SK-N-SH (cell line): ENCODE data around the gene EPB41L2. TPM values are rescaled to one million over a fixed set of nuclear protein-coding genes. Genes with fewer than 3 reads are reported as not detected.
A peak's percentile ranks its signal among the peaks of the same experiment; 100 is the strongest.

Experiments used
- CTCF ChIA-PET: fragments of 300-600, 350-600 bp; formaldehyde crosslinking; extraction: SDS; loops from one replicate; lab custom pipeline; 2021; lab: Yijun Ruan, JAX
- POLR2A ChIA-PET: fragments of 350-600 bp; sonication (Branson Sonifier 250); formaldehyde crosslinking; extraction: SDS; loops from one replicate; lab custom pipeline; 2020; ENCODE audit warnings: antibody characterized with exemption, inconsistent platforms; lab: Yijun Ruan, JAX
- DNase-seq: peaks from one replicate; pipeline ENCODE4 v3.0.0; 2012
- H2AFZ ChIP-seq: fragments of 200-600 bp; sonication (generic); 2 replicates; pipeline ENCODE4 v1.8.1; 2016; ENCODE audit warnings: antibody characterized with exemption, mild to moderate bottlenecking, low read depth
- H3F3A ChIP-seq: fragments of 200-600 bp; sonication (generic); replicated peaks from 2 replicates; pipeline ENCODE3; 2016; ENCODE audit warnings: antibody characterized with exemption, mild to moderate bottlenecking; ENCODE audit not compliant: insufficient read depth
- H3K27ac ChIP-seq, 2 experiments: fragments of 200-500 bp in 1 of 2; fragments of 200-600 bp in 1 of 2; sonication (Bioruptor generic) in 1 of 2; sonication (generic), shearing (Covaris generic) in 1 of 2; 2 replicates each; pipeline versions ENCODE4 v1.5.1 to v1.6.1; 2014 to 2016; ENCODE audit warnings: low read depth in 2 of 2, inconsistent platforms in 1 of 2, low read length in 1 of 2, mild to moderate bottlenecking in 1 of 2, mixed read lengths in 1 of 2
- H3K27me3 ChIP-seq: fragments of 200-600 bp; sonication (generic), shearing (Covaris generic); 2 replicates; pipeline ENCODE4 v1.6.1; 2016; ENCODE audit warnings: mixed run types; ENCODE audit not compliant: insufficient read depth
- H3K36me3 ChIP-seq, 2 experiments: fragments of 200-500 bp in 1 of 2; fragments of 200-600 bp in 1 of 2; sonication (Bioruptor generic) in 1 of 2; sonication (generic) in 1 of 2; replicated peaks in 1 of 2; 2 replicates each; pipeline versions ENCODE3 to v1.5.1; 2014 to 2016; ENCODE audit warnings: low read length in 1 of 2, mild to moderate bottlenecking in 1 of 2; ENCODE audit not compliant: insufficient read depth in 2 of 2, control insufficient read depth in 1 of 2
- H3K4me1 ChIP-seq, 2 experiments: fragments of 200-500 bp in 1 of 2; fragments of 200-600 bp in 1 of 2; sonication (Bioruptor generic) in 1 of 2; sonication (generic), shearing (Covaris generic) in 1 of 2; 2 replicates each; pipeline versions ENCODE4 v1.5.1 to v1.6.1; 2014 to 2016; ENCODE audit warnings: low read depth in 1 of 2, low read length in 1 of 2, mixed run types in 1 of 2; ENCODE audit not compliant: insufficient read depth in 2 of 2, control insufficient read depth in 1 of 2
- H3K4me2 ChIP-seq: fragments of 200-600 bp; sonication (generic), shearing (Covaris generic); 2 replicates; pipeline ENCODE4 v1.6.1; 2017; ENCODE audit warnings: mixed run types
- H3K4me3 ChIP-seq, 2 experiments: fragments of 200-500 bp in 1 of 2; fragments of 200-600 bp in 1 of 2; sonication (Bioruptor generic) in 1 of 2; sonication (generic), shearing (Covaris generic) in 1 of 2; 2 replicates each; pipeline versions ENCODE4 v1.5.1 to v1.8.1; 2014 to 2016; ENCODE audit warnings: low read depth in 2 of 2, inconsistent platforms in 1 of 2, low read length in 1 of 2, mild to moderate bottlenecking in 1 of 2, mixed read lengths in 1 of 2, moderate library complexity in 1 of 2
- H3K79me2 ChIP-seq: fragments of 200-600 bp; sonication (generic); 2 replicates; pipeline ENCODE4 v1.8.1; 2017; ENCODE audit warnings: mild to moderate bottlenecking; ENCODE audit not compliant: insufficient read depth
- H3K9ac ChIP-seq: fragments of 200-600 bp; sonication (generic); 2 replicates; pipeline ENCODE4 v1.6.1; 2017; ENCODE audit warnings: mixed run types
- H3K9me2 ChIP-seq: fragments of 200-600 bp; sonication (generic); 2 replicates; pipeline ENCODE4 v1.6.1; 2017; ENCODE audit warnings: mixed run types
- H3K9me3 ChIP-seq: fragments of 200-600 bp; sonication (generic); 2 replicates; pipeline ENCODE4 v1.6.1; 2017; ENCODE audit warnings: mixed run types, mild to moderate bottlenecking, moderate library complexity
- H4K20me1 ChIP-seq: fragments of 200-600 bp; sonication (generic); 2 replicates; pipeline ENCODE4 v1.6.1; 2017; ENCODE audit warnings: mild to moderate bottlenecking, mixed run types; ENCODE audit not compliant: insufficient read depth
- CHD2 ChIP-seq: fragments of 150-350 bp; IDR thresholded peaks from 2 replicates; pipeline ENCODE4 v1.6.1; 2018; ENCODE audit warnings: low read length; ENCODE audit not compliant: partially characterized antibody
- CTCF ChIP-seq: fragments of 200-600 bp; sonication (generic); IDR thresholded peaks from 2 replicates; pipeline ENCODE4 v1.6.1; 2017; ENCODE audit warnings: antibody characterized with exemption, mild to moderate bottlenecking, moderate library complexity
- ELF1 ChIP-seq: IDR thresholded peaks from 2 replicates; pipeline ENCODE4 v1.4.0; 2012
- EP300 ChIP-seq, 2 experiments: IDR thresholded peaks; 2 replicates each; pipeline versions ENCODE4 v1.4.0 to v1.6.1; 2012; ENCODE audit warnings: borderline replicate concordance in 1 of 2, low read depth in 1 of 2, low read length in 1 of 2
- FOSL2 ChIP-seq: IDR thresholded peaks from 2 replicates; pipeline ENCODE4 v1.4.0; 2012; ENCODE audit warnings: low read depth, mild to moderate bottlenecking, moderate library complexity, borderline replicate concordance
- FOXJ3 ChIP-seq: sonication (generic); formaldehyde crosslinking; IDR thresholded peaks from 2 replicates; pipeline ENCODE4 v1.5.1; 2020; ENCODE audit warnings: mild to moderate bottlenecking, missing genetic modification reagents
- JUND ChIP-seq: IDR thresholded peaks from 2 replicates; pipeline ENCODE4 v1.4.0; 2012
- NFIC ChIP-seq: IDR thresholded peaks from 2 replicates; pipeline ENCODE4 v1.4.0; 2012; ENCODE audit warnings: borderline replicate concordance
- REST ChIP-seq: IDR thresholded peaks from 2 replicates; pipeline ENCODE4 v1.6.1; 2012; ENCODE audit warnings: mild to moderate bottlenecking, low read depth, low read length, moderate library complexity
- RXRA ChIP-seq: IDR thresholded peaks from 2 replicates; pipeline ENCODE4 v1.4.0; 2012; ENCODE audit warnings: low read depth, mild to moderate bottlenecking, borderline replicate concordance
- SIN3A ChIP-seq: IDR thresholded peaks from 2 replicates; pipeline ENCODE4 v1.6.1; 2012; ENCODE audit warnings: low read depth, mild to moderate bottlenecking, low read length, moderate library complexity, borderline replicate concordance
- SMC3 ChIP-seq: IDR thresholded peaks from 2 replicates; pipeline ENCODE4 v1.6.1; 2012; ENCODE audit warnings: low read depth, low read length, improper control_type of control experiment
- TAF1 ChIP-seq: IDR thresholded peaks from 2 replicates; pipeline ENCODE4 v1.6.1; 2012; ENCODE audit warnings: low read depth, mild to moderate bottlenecking, low read length, moderate library complexity, borderline replicate concordance
- TCF12 ChIP-seq: IDR thresholded peaks from 2 replicates; pipeline ENCODE4 v1.4.0; 2012
- TEAD4 ChIP-seq: IDR thresholded peaks from 2 replicates; pipeline ENCODE4 v1.4.0; 2012; ENCODE audit warnings: mild to moderate bottlenecking, borderline replicate concordance; ENCODE audit not compliant: insufficient read depth
- YY1 ChIP-seq: IDR thresholded peaks from 2 replicates; pipeline ENCODE4 v1.4.0; 2012; ENCODE audit warnings: low read depth, mild to moderate bottlenecking
- WGBS: methylation state at CpG from one replicate; pipeline ENCODE4 v1.1.6; 2017; ENCODE audit warnings: low lambda C conversion rate; 5-methylcytosine and 5-hydroxymethylcytosine counted together
- polyA plus RNA-seq, 3 experiments: library from polyadenylated mRNA; depleted of rRNA; stranded (reverse); fragments of >200 nt; gene quantifications; 2 replicates each; pipeline ENCODE4 v1.2.3, GENCODE V29; 2012
- TF ChIP-seq, protein P1 (sequence below): IDR thresholded peaks from 2 replicates; pipeline ENCODE4 v1.4.0; 2012; ENCODE audit warnings: low read depth
- TF ChIP-seq, protein P2 (sequence below): IDR thresholded peaks from 2 replicates; pipeline ENCODE4 v1.4.0; 2012; ENCODE audit warnings: low read depth, borderline replicate concordance
- TF ChIP-seq, protein P3 (sequence below): IDR thresholded peaks from 2 replicates; pipeline ENCODE4; 2012

Gene EPB41L2
- polyA plus RNA-seq, 1 of the 3 experiments (the other 2 are of a cell fraction) = 1.4 TPM

GRCh38 chr6:130858054-130858453 is 205.0 kb downstream of the EPB41L2 start (continued):
- TF ChIP-seq FOXJ3 (no peak), EP300 (IDR thresholded peaks at IDR 0.05; ENCODE audit: borderline replicate concordance in 1 of 2, low read depth in 1 of 2, low read length in 1 of 2) (no peak)

GRCh38 chr6:130853555-130854183 is 209.4 kb downstream of the EPB41L2 start:
- H3K4me3 ChIP-seq = no peak overlapping the region; a peak in 1 of 4 replicates
- ChIA-PET POLR2A (no interaction called here), CTCF (no interaction called here)
- H3K4me1 ChIP-seq = peaks cover 0 to 6% of the 10 kb centered on the region in 2 experiments; a peak in 1 of 4 replicates
- peak overlapping the region in 1 of 2 experiments; percentile 44; a peak in 2 of 4 replicates for H3K27ac ChIP-seq
- no peak for DNase-seq
- H2AFZ ChIP-seq = no peak overlapping the region
- H3K4me2 ChIP-seq = peak overlapping the region; percentile 67
- H3F3A ChIP-seq = peaks cover 5% of the 10 kb centered on the region
- H3K9me3 ChIP-seq = peaks cover 4% of the 10 kb centered on the region; the same call in 1 of the 2 replicates
- TF ChIP-seq FOXJ3 (no peak), RXRA (peak; percentile 28; the same call in 1 of the 2 replicates), YY1 (no peak), ELF1 (no peak), CHD2 (no peak), FOSL2 (peak; percentile 59; the same call in 1 of the 2 replicates), NFIC (peak; percentile 74), REST (no peak), TCF12 (peak; percentile 76), TAF1 (no peak), TEAD4 (peak; percentile 47; the same call in 1 of the 2 replicates), SMC3 (no peak), CTCF (no peak), SIN3A (peak; percentile 15; the same call in 1 of the 2 replicates), JUND (peak; percentile 65), EP300 (IDR thresholded peaks at IDR 0.05; ENCODE audit: borderline replicate concordance in 1 of 2, low read depth in 1 of 2, low read length in 1 of 2) (peak in 1 of 2 experiments; percentile 64; a peak in 2 of 4 replicates)
- TF ChIP-seq, protein P1, sequence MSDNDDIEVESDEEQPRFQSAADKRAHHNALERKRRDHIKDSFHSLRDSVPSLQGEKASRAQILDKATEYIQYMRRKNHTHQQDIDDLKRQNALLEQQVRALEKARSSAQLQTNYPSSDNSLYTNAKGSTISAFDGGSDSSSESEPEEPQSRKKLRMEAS = no peak
- TF ChIP-seq, protein P2, sequence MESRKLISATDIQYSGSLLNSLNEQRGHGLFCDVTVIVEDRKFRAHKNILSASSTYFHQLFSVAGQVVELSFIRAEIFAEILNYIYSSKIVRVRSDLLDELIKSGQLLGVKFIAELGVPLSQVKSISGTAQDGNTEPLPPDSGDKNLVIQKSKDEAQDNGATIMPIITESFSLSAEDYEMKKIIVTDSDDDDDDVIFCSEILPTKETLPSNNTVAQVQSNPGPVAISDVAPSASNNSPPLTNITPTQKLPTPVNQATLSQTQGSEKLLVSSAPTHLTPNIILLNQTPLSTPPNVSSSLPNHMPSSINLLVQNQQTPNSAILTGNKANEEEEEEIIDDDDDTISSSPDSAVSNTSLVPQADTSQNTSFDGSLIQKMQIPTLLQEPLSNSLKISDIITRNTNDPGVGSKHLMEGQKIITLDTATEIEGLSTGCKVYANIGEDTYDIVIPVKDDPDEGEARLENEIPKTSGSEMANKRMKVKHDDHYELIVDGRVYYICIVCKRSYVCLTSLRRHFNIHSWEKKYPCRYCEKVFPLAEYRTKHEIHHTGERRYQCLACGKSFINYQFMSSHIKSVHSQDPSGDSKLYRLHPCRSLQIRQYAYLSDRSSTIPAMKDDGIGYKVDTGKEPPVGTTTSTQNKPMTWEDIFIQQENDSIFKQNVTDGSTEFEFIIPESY = no peak
- TF ChIP-seq, protein P3, sequence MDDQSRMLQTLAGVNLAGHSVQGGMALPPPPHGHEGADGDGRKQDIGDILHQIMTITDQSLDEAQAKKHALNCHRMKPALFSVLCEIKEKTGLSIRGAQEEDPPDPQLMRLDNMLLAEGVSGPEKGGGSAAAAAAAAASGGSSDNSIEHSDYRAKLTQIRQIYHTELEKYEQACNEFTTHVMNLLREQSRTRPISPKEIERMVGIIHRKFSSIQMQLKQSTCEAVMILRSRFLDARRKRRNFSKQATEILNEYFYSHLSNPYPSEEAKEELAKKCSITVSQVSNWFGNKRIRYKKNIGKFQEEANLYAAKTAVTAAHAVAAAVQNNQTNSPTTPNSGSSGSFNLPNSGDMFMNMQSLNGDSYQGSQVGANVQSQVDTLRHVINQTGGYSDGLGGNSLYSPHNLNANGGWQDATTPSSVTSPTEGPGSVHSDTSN = peak; percentile 53
- no peaks in the 10 kb centered on the region for H3K79me2 ChIP-seq
- 13% methylated on average over 5 of the region's 5 CpGs for WGBS
- no peaks in the 10 kb centered on the region for H3K9me2 ChIP-seq
- no peaks in the 10 kb centered on the region for H3K36me3 ChIP-seq
- H3K27me3 ChIP-seq = no peaks in the 10 kb centered on the region
- H3K9ac ChIP-seq = peak overlapping the region; percentile 3; the same call in 1 of the 2 replicates
- no peaks in the 10 kb centered on the region for H4K20me1 ChIP-seq
